Measurements from ENCODE around the gene CCR1. TPM values are rescaled to one million over a fixed set of nuclear protein-coding genes. Genes with fewer than 3 reads are reported as not detected.
"Not testable (repeated sequence)": the region's sequence is repeated elsewhere in the genome, so short reads cannot be mapped to it uniquely, and the experiment has no call there.

The CCR1 gene
- total RNA-seq, 1 experiment from 2014 or later: not detected

DNA sequence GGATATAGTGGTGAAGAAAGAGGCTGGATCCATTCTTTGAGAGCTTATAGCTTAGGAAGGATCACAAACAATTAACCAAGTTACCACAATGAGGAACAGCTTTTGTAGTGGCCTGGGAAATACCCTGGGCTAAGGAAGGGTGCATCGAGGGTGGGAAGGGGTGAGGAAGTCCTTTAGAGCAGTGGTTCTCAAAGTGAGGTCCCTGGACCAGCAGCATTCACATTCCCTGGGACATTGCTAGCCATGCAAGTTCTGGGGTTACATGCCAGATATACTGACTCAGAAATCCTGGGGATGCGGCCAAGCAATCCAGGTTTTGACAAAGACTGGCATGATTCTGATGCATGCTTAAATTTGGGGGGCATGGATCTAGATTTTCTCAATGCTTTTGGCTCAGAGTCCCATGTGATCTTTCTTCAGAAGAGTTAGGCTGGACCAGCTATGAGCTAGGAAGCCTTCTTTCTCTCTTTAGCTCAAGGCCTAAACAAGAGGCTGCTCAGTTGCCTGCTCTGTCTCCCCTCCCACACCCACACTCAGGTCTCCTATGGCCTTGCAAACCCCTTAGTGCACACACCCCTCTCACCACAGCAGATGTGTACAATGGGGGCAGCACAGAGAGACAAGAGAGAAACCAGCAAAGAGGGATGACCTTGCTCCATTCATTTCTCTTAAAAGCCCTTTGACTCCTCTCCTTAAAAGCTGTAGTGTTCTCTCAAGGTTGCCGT, 1.8 kb upstream of the CCR1 start:
- no peak for DNase-seq (ENCODE audit: low spot score)
- H3K27me3 ChIP-seq (replicated peaks; ENCODE audit: insufficient read depth, low read depth, low read length, poor library complexity): no peaks in the 10 kb centered on the region
- ChIA-PET POLR2A (ENCODE audit: low non-redundant PET) (no interaction called here), CTCF (no interaction called here)
- H3K4me1 ChIP-seq (ENCODE audit: insufficient read depth, low read length, poor library complexity, severe bottlenecking): no peaks in the 10 kb centered on the region
- TF ChIP-seq EZH2 (IDR thresholded peaks at IDR 0.05; ENCODE audit: borderline replicate concordance, low read depth, low read length, poor library complexity, severe bottlenecking): no peak
- TF ChIP-seq, protein P1, sequence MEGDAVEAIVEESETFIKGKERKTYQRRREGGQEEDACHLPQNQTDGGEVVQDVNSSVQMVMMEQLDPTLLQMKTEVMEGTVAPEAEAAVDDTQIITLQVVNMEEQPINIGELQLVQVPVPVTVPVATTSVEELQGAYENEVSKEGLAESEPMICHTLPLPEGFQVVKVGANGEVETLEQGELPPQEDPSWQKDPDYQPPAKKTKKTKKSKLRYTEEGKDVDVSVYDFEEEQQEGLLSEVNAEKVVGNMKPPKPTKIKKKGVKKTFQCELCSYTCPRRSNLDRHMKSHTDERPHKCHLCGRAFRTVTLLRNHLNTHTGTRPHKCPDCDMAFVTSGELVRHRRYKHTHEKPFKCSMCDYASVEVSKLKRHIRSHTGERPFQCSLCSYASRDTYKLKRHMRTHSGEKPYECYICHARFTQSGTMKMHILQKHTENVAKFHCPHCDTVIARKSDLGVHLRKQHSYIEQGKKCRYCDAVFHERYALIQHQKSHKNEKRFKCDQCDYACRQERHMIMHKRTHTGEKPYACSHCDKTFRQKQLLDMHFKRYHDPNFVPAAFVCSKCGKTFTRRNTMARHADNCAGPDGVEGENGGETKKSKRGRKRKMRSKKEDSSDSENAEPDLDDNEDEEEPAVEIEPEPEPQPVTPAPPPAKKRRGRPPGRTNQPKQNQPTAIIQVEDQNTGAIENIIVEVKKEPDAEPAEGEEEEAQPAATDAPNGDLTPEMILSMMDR (conservative IDR thresholded peaks at IDR 0.05; ENCODE audit: low read depth, low read length): no peak
- intact Hi-C loops (cut with micrococcal nuclease; ENCODE audit: unreplicated experiment): loop anchor here (10.0 kb wide), 2 partner anchors 165 to 1175 kb away; partner anchors contain the start of gene CCR5
- H3K36me3 ChIP-seq (ENCODE audit: insufficient read depth, low read length, poor library complexity, severe bottlenecking): no peaks in the 10 kb centered on the region
- H3K9me3 ChIP-seq (ENCODE audit: low read depth, low read length, poor library complexity, severe bottlenecking): no peaks in the 10 kb centered on the region
- BruUV-seq (replicated peaks): no TSS peak
- H3K27ac ChIP-seq (ENCODE audit: low read depth, low read length, poor library complexity, severe bottlenecking): no peak overlapping the region
- no peak overlapping the region for H3K4me3 ChIP-seq (ENCODE audit: low read depth, low read length, poor library complexity, severe bottlenecking)

DNA sequence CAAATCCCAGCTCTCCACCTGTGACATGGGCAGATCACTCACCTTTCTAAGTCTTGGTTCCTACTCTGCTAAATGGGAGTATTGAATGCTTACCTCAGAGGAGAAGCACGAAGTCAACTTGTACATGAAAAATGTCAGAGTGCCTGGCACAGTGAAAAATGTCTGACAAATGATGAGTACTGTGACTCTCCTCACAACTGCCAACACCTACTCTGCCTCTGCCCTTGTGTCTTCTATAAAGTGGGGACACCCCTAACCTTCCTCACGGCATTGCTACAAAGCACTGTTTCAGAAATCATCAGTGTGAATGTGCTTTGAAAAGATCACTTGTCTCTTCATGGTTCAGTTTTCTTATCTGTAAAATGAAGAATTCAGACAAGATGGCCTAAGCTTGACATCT, 940 bp upstream of the CCR1 start:
- no TSS peak for BruUV-seq (replicated peaks)
- Histone ChIP-seq H3K27me3 (replicated peaks; ENCODE audit: insufficient read depth, low read depth, low read length, poor library complexity) (no peaks in the 10 kb centered on the region), H3K4me3 (ENCODE audit: low read depth, low read length, poor library complexity, severe bottlenecking) (no peak overlapping the region), H3K9me3 (ENCODE audit: low read depth, low read length, poor library complexity, severe bottlenecking) (no peaks in the 10 kb centered on the region), H3K27ac (ENCODE audit: low read depth, low read length, poor library complexity, severe bottlenecking) (no peak overlapping the region), H3K36me3 (ENCODE audit: insufficient read depth, low read length, poor library complexity, severe bottlenecking) (no peaks in the 10 kb centered on the region), H3K4me1 (ENCODE audit: insufficient read depth, low read length, poor library complexity, severe bottlenecking) (no peaks in the 10 kb centered on the region)
- no peak for TF ChIP-seq EZH2 (IDR thresholded peaks at IDR 0.05; ENCODE audit: borderline replicate concordance, low read depth, low read length, poor library complexity, severe bottlenecking)
- TF ChIP-seq, protein P1 (conservative IDR thresholded peaks at IDR 0.05; ENCODE audit: low read depth, low read length): no peak
- intact Hi-C loops (cut with micrococcal nuclease; ENCODE audit: unreplicated experiment): loop anchor here (10.0 kb wide), 1 partner anchor 1174 kb away; no protein-coding TSS in a partner anchor
- ChIA-PET CTCF (no interaction called here), POLR2A (ENCODE audit: low non-redundant PET) (no interaction called here)
- DNase-seq (ENCODE audit: low spot score): no peak

DNA sequence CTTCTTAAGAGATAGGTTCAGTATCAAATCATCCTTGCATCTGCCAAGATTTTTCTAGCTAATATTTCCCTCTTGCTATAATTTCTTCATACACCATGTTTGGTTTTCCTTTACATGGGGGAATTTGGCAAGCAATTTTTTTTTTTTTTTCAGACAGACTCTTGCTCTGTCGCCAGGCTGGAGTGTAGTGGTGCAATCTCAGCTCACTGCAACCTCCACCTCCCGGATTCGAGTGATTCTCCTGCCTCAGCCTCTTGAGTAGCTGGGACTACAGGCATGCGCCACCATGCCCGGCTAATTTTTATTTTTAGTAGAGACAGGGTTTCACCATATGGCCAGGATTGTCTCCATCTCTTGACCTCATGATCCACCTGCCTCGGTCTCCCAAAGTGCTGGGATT, 599 bp downstream of the CCR1 start:
- H3K4me3 ChIP-seq (ENCODE audit: low read depth, low read length, poor library complexity, severe bottlenecking); H3K4me1 ChIP-seq (ENCODE audit: insufficient read depth, low read length, poor library complexity, severe bottlenecking); H3K9me3 ChIP-seq (ENCODE audit: low read depth, low read length, poor library complexity, severe bottlenecking); DNase-seq (ENCODE audit: low spot score); H3K27me3 ChIP-seq (replicated peaks; ENCODE audit: insufficient read depth, low read depth, low read length, poor library complexity); H3K27ac ChIP-seq (ENCODE audit: low read depth, low read length, poor library complexity, severe bottlenecking); H3K36me3 ChIP-seq (ENCODE audit: insufficient read depth, low read length, poor library complexity, severe bottlenecking); BruUV-seq (replicated peaks); POLR2A ChIA-PET (ENCODE audit: low non-redundant PET): not testable (repeated sequence)
- intact Hi-C loops (cut with micrococcal nuclease; ENCODE audit: unreplicated experiment): loop anchor here (10.0 kb wide), 1 partner anchor 1173 kb away; no protein-coding TSS in a partner anchor
- CTCF ChIA-PET: interaction anchor here (0.8 kb wide), 1 partner anchor 129 kb away, joined by 6 read pairs; no protein-coding TSS in a partner anchor
